Fibroblast of villous mesenchyme (primary cell): Measurements from ENCODE around the gene FAM168A. TPM values are rescaled to one million over a fixed set of nuclear protein-coding genes. Genes with fewer than 3 reads are reported as not detected.

Experiments
- DNase-seq: peaks from one replicate; pipeline ENCODE4 v3.0.0-alpha.2; 2010; ENCODE audit warnings: low read depth
- H3K4me3 ChIP-seq: 2 replicates; pipeline ENCODE4 v1.5.1; 2011; ENCODE audit warnings: low read depth, mild to moderate bottlenecking, low read length
- CTCF ChIP-seq: IDR thresholded peaks from 2 replicates; pipeline ENCODE4 v1.5.1; 2012; ENCODE audit warnings: low read depth, mild to moderate bottlenecking, low read length; ENCODE audit not compliant: insufficient read depth
- total RNA-seq: library from RNA; depleted of rRNA; stranded (reverse); fragments of >200 nt; gene quantifications from 2 replicates; pipeline ENCODE4 v1.2.3, GENCODE V29; 2012

Gene FAM168A
- total RNA-seq, 1 donor, result 22.5 TPM

GRCh38 chr11:73555615-73556014 lies 42.3 kb downstream of the FAM168A start:
- no peak for DNase-seq
- no peak for TF ChIP-seq CTCF
- H3K4me3 ChIP-seq, result no peak overlapping the region

GRCh38 chr11:73554671-73555320 lies 43.1 kb downstream of the FAM168A start:
- H3K4me3 ChIP-seq, result no peak overlapping the region
- DNase-seq, result no peak
- TF ChIP-seq CTCF, result no peak

- DNase-seq, result no peak
- no peak for TF ChIP-seq CTCF
- H3K4me3 ChIP-seq, result no peak overlapping the region
Observed at GRCh38 chr11:73553266-73553665, 44.6 kb downstream of the FAM168A start.

- no peak for TF ChIP-seq CTCF
- DNase-seq, result peak; percentile 11
Observed at GRCh38 chr11:73551677-73552076, 46.2 kb downstream of the FAM168A start.

DNA sequence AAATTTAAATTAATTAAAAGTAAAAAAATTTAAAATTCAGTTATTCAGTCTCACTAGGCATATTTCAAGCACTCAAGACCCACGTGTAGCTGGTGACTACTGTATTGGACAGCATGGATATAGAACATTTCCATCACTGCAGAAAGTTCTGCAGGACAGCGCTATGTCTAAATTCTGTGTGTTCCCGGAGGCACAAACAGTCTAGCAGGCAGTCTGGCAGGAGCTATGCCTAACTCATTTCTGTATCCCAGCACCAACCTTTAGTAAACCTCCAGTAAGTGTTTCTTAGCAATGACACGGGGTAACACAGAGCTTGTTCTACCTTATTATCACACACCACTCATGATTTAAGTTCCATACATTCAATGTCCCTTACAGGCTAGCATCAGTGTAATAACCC lies 48.5 kb downstream of the FAM168A start:
- H3K4me3 ChIP-seq, result no peak overlapping the region
- DNase-seq, result no peak
- TF ChIP-seq CTCF, result no peak

More at GRCh38 chr11:73551677-73552076, 46.2 kb downstream of the FAM168A start:
- H3K4me3 ChIP-seq, result no peak overlapping the region

GRCh38 chr11:73547706-73548595 lies 50.0 kb downstream of the FAM168A start:
- DNase-seq, result no peak
- H3K4me3 ChIP-seq, result no peak overlapping the region
- no peak for TF ChIP-seq CTCF
